ENCODE data around the gene ACOT8. TPM values are rescaled to one million over a fixed set of nuclear protein-coding genes. Genes with fewer than 3 reads are reported as not detected.

Gene ACOT8
- total and polyA plus RNA-seq, 7 donors: 20.2 to 32.9 (median 29.3) TPM

DNA sequence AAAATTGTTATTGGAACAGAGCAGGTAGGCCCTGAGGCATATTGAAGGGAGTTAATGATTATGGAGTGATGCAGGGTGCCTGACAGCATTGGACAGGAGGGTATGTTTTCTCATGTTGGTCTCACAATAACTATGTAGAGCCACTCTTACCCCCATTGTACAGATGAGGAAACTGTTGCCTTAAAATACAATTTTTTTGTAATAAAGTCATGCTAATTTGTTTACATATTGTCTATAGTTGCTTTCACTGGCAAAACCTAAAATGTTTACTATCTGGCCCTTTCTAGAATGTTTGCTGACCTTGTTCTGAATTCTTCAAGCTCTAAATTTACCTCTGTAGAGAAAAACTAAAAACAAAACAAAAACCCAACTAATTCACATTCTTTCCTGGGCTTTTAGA is 5.7 kb downstream of the ACOT8 start:
- Histone ChIP-seq H3K4me1 (peaks cover 26% of the 10 kb centered on the region), H3K27ac (no peak overlapping the region), H3K4me3 (no peak overlapping the region), H3K27me3 (ENCODE audit: insufficient read depth in 3 of 3, low read length in 2 of 3) (no peaks in the 10 kb centered on the region), H3K36me3 (ENCODE audit: insufficient read depth in 1 of 2, low read depth in 1 of 2) (peaks cover 0 to 69% of the 10 kb centered on the region in 2 donors), H3K9me3 (no peaks in the 10 kb centered on the region)
- intact Hi-C loops (cut with DNase I): no loop called here
- TF ChIP-seq CTCF (IDR thresholded peaks at IDR 0.05): no peak
- ATAC-seq: no peak
- DNase-seq: no peak

DNA sequence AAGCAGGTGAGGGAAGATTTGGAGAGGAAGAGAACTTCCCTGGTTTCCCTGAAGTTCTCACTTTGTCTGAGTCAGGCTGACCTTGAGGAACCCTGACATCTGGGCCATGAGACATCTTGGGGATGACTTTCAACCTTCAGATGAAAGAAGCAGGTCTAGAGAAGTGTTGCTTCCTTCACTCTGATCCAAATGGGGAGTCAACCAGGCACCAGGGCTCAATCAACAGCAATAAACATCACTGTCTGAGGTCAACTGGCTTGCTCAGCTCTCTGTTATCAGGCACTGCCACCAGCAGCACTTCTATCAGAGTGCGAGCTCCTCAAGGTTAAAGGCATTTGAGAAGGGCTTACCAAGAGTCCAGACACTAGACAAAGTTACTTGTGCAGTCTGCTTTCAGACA is 6.3 kb downstream of the ACOT8 start:
- ATAC-seq (no peak), DNase-seq (no peak)
- H3K9me3 ChIP-seq: no peaks in the 10 kb centered on the region
- peaks cover 0 to 75% of the 10 kb centered on the region in 2 donors for H3K36me3 ChIP-seq (ENCODE audit: insufficient read depth in 1 of 2, low read depth in 1 of 2)
- 69 to 96% (median 83%) methylated on average over 1 of the region's 1 CpG for WGBS, 3 donors
- TF ChIP-seq CTCF (IDR thresholded peaks at IDR 0.05): no peak
- no peak overlapping the region for H3K4me3 ChIP-seq
- H3K27me3 ChIP-seq (ENCODE audit: insufficient read depth in 3 of 3, low read length in 2 of 3): no peaks in the 10 kb centered on the region
- H3K4me1 ChIP-seq: peaks cover 23% of the 10 kb centered on the region
- intact Hi-C loops (cut with DNase I): no loop called here
- H3K27ac ChIP-seq: no peak overlapping the region

DNA sequence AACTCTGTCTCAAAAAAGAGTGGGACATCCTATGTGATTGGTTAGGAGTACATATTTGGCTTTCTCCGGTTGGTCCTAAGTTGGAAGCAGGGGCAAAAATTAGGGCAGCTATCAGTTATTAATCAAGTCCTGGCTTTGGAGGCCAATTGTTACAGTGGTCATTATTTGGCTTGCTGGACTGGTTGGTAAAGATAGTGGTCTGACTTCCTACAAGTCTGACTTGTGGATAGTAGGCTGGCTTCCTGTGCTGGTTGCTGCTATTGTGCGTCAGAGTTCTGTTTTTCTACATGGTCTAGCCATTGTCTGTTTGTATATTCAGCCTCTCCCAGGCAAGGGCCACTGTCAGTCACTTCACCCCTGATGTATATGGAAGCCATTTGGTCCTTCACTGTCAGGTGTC is 7.0 kb downstream of the ACOT8 start:
- DNase-seq (no peak), ATAC-seq (no peak)
- no peak for TF ChIP-seq CTCF (IDR thresholded peaks at IDR 0.05)
- H3K27ac ChIP-seq: no peak overlapping the region
- H3K36me3 ChIP-seq (ENCODE audit: insufficient read depth in 1 of 2, low read depth in 1 of 2): peaks cover 0 to 82% of the 10 kb centered on the region in 2 donors
- H3K4me3 ChIP-seq: no peak overlapping the region
- no peaks in the 10 kb centered on the region for H3K27me3 ChIP-seq (ENCODE audit: insufficient read depth in 3 of 3, low read length in 2 of 3)
- 92 to 97% (median 93%) methylated on average over 2 of the region's 2 CpGs for WGBS, 3 donors
- intact Hi-C loops (cut with DNase I): no loop called here
- no peaks in the 10 kb centered on the region for H3K9me3 ChIP-seq
- H3K4me1 ChIP-seq: peaks cover 16% of the 10 kb centered on the region

DNA sequence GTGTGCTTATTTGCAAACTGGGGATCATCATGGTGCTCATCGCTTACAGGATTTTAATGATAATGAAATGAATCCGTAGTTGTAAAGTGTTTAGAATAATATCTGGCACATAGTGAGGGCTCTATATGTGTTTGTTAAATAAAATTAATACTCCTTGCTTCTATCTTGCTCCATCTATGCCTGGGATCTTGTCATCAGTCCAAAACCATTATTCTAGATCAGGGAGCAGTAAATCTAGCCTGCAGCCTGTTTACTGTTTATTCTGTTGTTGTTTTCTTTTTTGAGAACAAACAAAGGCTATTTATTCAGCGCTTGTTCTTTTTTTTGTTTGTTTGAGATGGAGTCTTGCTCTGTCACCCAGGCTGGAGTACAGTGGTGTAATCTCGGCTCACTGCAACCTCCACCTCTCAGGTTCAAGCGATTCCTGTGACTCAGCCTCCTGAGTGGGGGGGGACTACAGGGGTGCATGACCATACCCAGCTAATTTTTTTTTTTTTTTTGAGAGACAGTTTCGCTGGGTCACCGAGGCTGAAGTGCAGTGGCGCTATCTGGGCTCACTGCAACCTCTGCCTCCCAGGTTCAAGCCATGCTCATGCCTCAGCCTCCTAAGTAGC is 8.1 kb downstream of the ACOT8 start:
- peaks cover 0 to 93% of the 10 kb centered on the region in 2 donors for H3K36me3 ChIP-seq (ENCODE audit: insufficient read depth in 1 of 2, low read depth in 1 of 2)
- ATAC-seq: no peak
- H3K4me3 ChIP-seq: no peak overlapping the region
- TF ChIP-seq CTCF (IDR thresholded peaks at IDR 0.05): no peak
- DNase-seq: no peak
- no peaks in the 10 kb centered on the region for H3K9me3 ChIP-seq
- H3K4me1 ChIP-seq: peaks cover 6% of the 10 kb centered on the region
- no peak overlapping the region for H3K27ac ChIP-seq
- intact Hi-C loops (cut with DNase I): no loop called here
- WGBS, 3 donors: 92 to 98% (median 96%) methylated on average over 8 of the region's 8 CpGs
- no peaks in the 10 kb centered on the region for H3K27me3 ChIP-seq (ENCODE audit: insufficient read depth in 3 of 3, low read length in 2 of 3)

- H3K27me3 ChIP-seq (ENCODE audit: insufficient read depth in 3 of 3, low read length in 2 of 3): no peaks in the 10 kb centered on the region
- no peak overlapping the region for H3K4me3 ChIP-seq
- H3K4me1 ChIP-seq: peaks cover 10% of the 10 kb centered on the region
- DNase-seq: no peak
- TF ChIP-seq CTCF (IDR thresholded peaks at IDR 0.05): no peak
- peaks cover 0 to 93% of the 10 kb centered on the region in 2 donors for H3K36me3 ChIP-seq (ENCODE audit: insufficient read depth in 1 of 2, low read depth in 1 of 2)
- intact Hi-C loops (cut with DNase I): no loop called here
- no peak for ATAC-seq
- H3K9me3 ChIP-seq: no peaks in the 10 kb centered on the region
- H3K27ac ChIP-seq: no peak overlapping the region
- WGBS, 3 donors: 81 to 91% (median 86%) methylated on average over 8 of the region's 8 CpGs
Observed at GRCh38 chr20:45848421-45848820, 8.8 kb downstream of the ACOT8 start.
